Neutrophil (primary cell): ENCODE results near the gene PPT1.
A peak's percentile ranks its signal among the peaks of the same experiment; 100 is the strongest.

Experiments used
- H3K27ac ChIP-seq: fragments of 200-600 bp; sonication (generic); 2 replicates; pipeline ENCODE4 v1.5.1; 2016; ENCODE audit warnings: mild to moderate bottlenecking, moderate library complexity
- H3K27me3 ChIP-seq: fragments of 200-600 bp; sonication (generic); 2 replicates; pipeline ENCODE4 v1.6.0; 2016; ENCODE audit warnings: mild to moderate bottlenecking
- H3K36me3 ChIP-seq: fragments of 200-600 bp; sonication (generic); 2 replicates; pipeline ENCODE4 v1.5.1; 2017
- H3K4me1 ChIP-seq, 2 experiments: fragments of 200-600 bp in 1 of 2; sonication (generic) in 1 of 2; 1 replicate in 1 of 2; 2 replicates in 1 of 2; pipeline versions ENCODE4 v1.5.1 to v1.6.1; 2013 to 2016; ENCODE audit warnings: low read depth in 1 of 2, low read length in 1 of 2, mild to moderate bottlenecking in 1 of 2, moderate library complexity in 1 of 2; ENCODE audit not compliant: control insufficient read depth in 1 of 2, insufficient read depth in 1 of 2
- H3K4me3 ChIP-seq, 2 experiments: fragments of 200-600 bp in 1 of 2; sonication (generic) in 1 of 2; 1 replicate in 1 of 2; 2 replicates in 1 of 2; pipeline ENCODE4 v1.5.1; 2013 to 2016; ENCODE audit warnings: low read depth in 1 of 2, low read length in 1 of 2, mild to moderate bottlenecking in 1 of 2, moderate library complexity in 1 of 2
- H3K9me3 ChIP-seq: fragments of 200-600 bp; sonication (generic); 2 replicates; pipeline ENCODE4 v1.5.1; 2016
- CTCF ChIP-seq: fragments of 200-600 bp; sonication (generic); IDR thresholded peaks from 2 replicates; pipeline ENCODE4 v1.5.1; 2016; ENCODE audit warnings: antibody characterized with exemption

The PPT1 gene

GRCh38 chr1:40047769-40048168 is 49.3 kb downstream of the PPT1 start:
- Histone ChIP-seq H3K36me3 (peaks cover 65% of the 10 kb centered on the region), H3K27me3 (no peaks in the 10 kb centered on the region), H3K9me3 (no peaks in the 10 kb centered on the region), H3K4me1 (peaks cover 98 to 99% of the 10 kb centered on the region in 2 experiments), H3K4me3 (peak overlapping the region in 1 of 2 experiments; percentile 24), H3K27ac (peak overlapping the region; percentile 100)
- TF ChIP-seq CTCF, result no peak

GRCh38 chr1:40047276-40047675 is 49.8 kb downstream of the PPT1 start:
- peaks cover 65% of the 10 kb centered on the region for H3K36me3 ChIP-seq
- no peak for TF ChIP-seq CTCF
- peak overlapping the region in 1 of 2 experiments; percentile 24 for H3K4me3 ChIP-seq
- H3K4me1 ChIP-seq, result peaks cover 98 to 99% of the 10 kb centered on the region in 2 experiments
- H3K9me3 ChIP-seq, result no peaks in the 10 kb centered on the region
- no peaks in the 10 kb centered on the region for H3K27me3 ChIP-seq
- peak overlapping the region; percentile 100 for H3K27ac ChIP-seq

GRCh38 chr1:40045766-40046165 is 51.3 kb downstream of the PPT1 start:
- Histone ChIP-seq H3K27me3 (no peaks in the 10 kb centered on the region), H3K27ac (peak overlapping the region; percentile 100), H3K36me3 (peaks cover 52% of the 10 kb centered on the region), H3K4me3 (peak overlapping the region; percentile 76 to 82), H3K9me3 (no peaks in the 10 kb centered on the region), H3K4me1 (peaks cover 88 to 96% of the 10 kb centered on the region in 2 experiments)
- TF ChIP-seq CTCF, result no peak

- TF ChIP-seq CTCF, result no peak
- Histone ChIP-seq H3K4me3 (peak overlapping the region; percentile 76 to 82), H3K36me3 (peaks cover 46% of the 10 kb centered on the region), H3K27ac (peak overlapping the region; percentile 100), H3K9me3 (no peaks in the 10 kb centered on the region), H3K27me3 (no peaks in the 10 kb centered on the region), H3K4me1 (peaks cover 82 to 91% of the 10 kb centered on the region in 2 experiments)
Observed at GRCh38 chr1:40045182-40045581, 51.9 kb downstream of the PPT1 start.

GRCh38 chr1:40044110-40044509 is 52.9 kb downstream of the PPT1 start:
- no peaks in the 10 kb centered on the region for H3K9me3 ChIP-seq
- peak overlapping the region; percentile 76 to 82 for H3K4me3 ChIP-seq
- no peak for TF ChIP-seq CTCF
- peaks cover 82 to 90% of the 10 kb centered on the region in 2 experiments for H3K4me1 ChIP-seq
- no peaks in the 10 kb centered on the region for H3K27me3 ChIP-seq
- peaks cover 40% of the 10 kb centered on the region for H3K36me3 ChIP-seq
- H3K27ac ChIP-seq, result peak overlapping the region; percentile 100

- Histone ChIP-seq H3K4me1 (peaks cover 84 to 90% of the 10 kb centered on the region in 2 experiments), H3K27ac (peak overlapping the region; percentile 100), H3K4me3 (peak overlapping the region; percentile 76 to 82), H3K27me3 (no peaks in the 10 kb centered on the region), H3K36me3 (peaks cover 30% of the 10 kb centered on the region), H3K9me3 (no peaks in the 10 kb centered on the region)
- no peak for TF ChIP-seq CTCF
Observed at GRCh38 chr1:40042341-40042740, 54.7 kb downstream of the PPT1 start.
